Naive B cell (primary cell): Measurements from ENCODE around the gene RHCG. TPM values are rescaled to one million over a fixed set of nuclear protein-coding genes. Genes with fewer than 3 reads are reported as not detected.
A peak's percentile ranks its signal among the peaks of the same experiment; 100 is the strongest.

ENCODE experiments used
- ATAC-seq, 2 donors: fragments of 150-1000 bp; cut with Tn5 transposase; 2 replicates each; pipeline ENCODE4 v1.10.0; 2021; ENCODE audit warnings: low read depth in 2 of 2, mild to moderate bottlenecking in 2 of 2, moderate library complexity in 2 of 2
- DNase-seq: peaks from one replicate; pipeline ENCODE4 v3.0.0; 2022
- H3K27ac Mint-ChIP-seq, 6 donors: one replicate each; pipeline ENCODE4 v1.8.0; 2020 to 2022; ENCODE audit warnings: mild to moderate bottlenecking in 6 of 6, mixed read lengths in 6 of 6, moderate library complexity in 5 of 6, inconsistent platforms in 2 of 6
- H3K27me3 Mint-ChIP-seq, 3 donors: one replicate each; pipeline ENCODE4 v1.8.0; 2021 to 2022; ENCODE audit warnings: mixed read lengths in 3 of 3, mild to moderate bottlenecking in 1 of 3
- H3K36me3 Mint-ChIP-seq, 2 donors: one replicate each; pipeline ENCODE4 v1.8.0; 2020 to 2022; ENCODE audit warnings: mixed read lengths in 2 of 2, inconsistent platforms in 1 of 2, mild to moderate bottlenecking in 1 of 2
- H3K4me1 Mint-ChIP-seq, 3 donors: one replicate each; pipeline ENCODE4 v1.8.0; 2020 to 2022; ENCODE audit warnings: mixed read lengths in 3 of 3, inconsistent platforms in 1 of 3, mild to moderate bottlenecking in 1 of 3, moderate library complexity in 1 of 3
- H3K4me3 Mint-ChIP-seq, 8 donors: one replicate each; pipeline ENCODE4 v1.8.0; 2020 to 2022; ENCODE audit warnings: mild to moderate bottlenecking in 8 of 8, mixed read lengths in 8 of 8, moderate library complexity in 8 of 8, inconsistent platforms in 2 of 8
- H3K9me3 Mint-ChIP-seq, 7 donors: one replicate each; pipeline ENCODE4 v1.8.0; 2020 to 2022; ENCODE audit warnings: mixed read lengths in 7 of 7, mild to moderate bottlenecking in 5 of 7, inconsistent platforms in 2 of 7, moderate library complexity in 1 of 7
- polyA plus RNA-seq, 6 donors: library from polyadenylated mRNA; unstranded; fragments of 300-500 nt; fragmentation: Illumina TruSeq; gene quantifications; one replicate each; pipeline ENCODE4 v1.2.3, GENCODE V29; 2021; ENCODE audit warnings: low read depth in 6 of 6

The RHCG gene
- polyA plus RNA-seq, 6 donors from 2014 or later = not detected

DNA sequence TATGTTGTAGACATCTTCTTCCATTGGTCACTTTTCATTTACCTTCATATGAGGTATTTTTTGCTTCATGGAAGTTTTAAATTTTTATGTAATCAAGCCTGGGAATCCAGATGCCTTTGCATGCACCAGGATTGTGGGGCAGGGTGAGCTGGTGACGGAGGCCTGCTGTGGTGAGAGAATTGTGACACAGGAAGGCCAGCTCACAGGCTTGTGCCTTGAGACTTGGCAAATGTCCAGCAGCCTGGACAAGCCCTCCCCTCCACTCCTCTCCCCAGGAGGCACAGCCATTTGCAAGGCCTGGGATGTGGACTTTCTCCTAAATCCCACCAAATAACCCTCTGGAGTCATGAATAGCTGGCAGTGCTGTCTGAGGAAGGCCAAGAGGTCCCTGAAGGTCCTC lies 67.4 kb downstream of the RHCG start:
- H3K27me3 Mint-ChIP-seq = peaks cover 23 to 65% (median 57%) of the 10 kb centered on the region in 3 donors
- no peak for ATAC-seq
- H3K36me3 Mint-ChIP-seq = no peaks in the 10 kb centered on the region
- H3K27ac Mint-ChIP-seq = peak overlapping the region in 1 of 6 donors; percentile 24
- DNase-seq = no peak
- H3K4me3 Mint-ChIP-seq = peak overlapping the region in 2 of 8 donors; percentile 39 to 65
- peaks cover 7 to 10% (median 9%) of the 10 kb centered on the region in 3 donors for H3K4me1 Mint-ChIP-seq
- peaks cover 0 to 2% (median 0%) of the 10 kb centered on the region in 7 donors for H3K9me3 Mint-ChIP-seq

GRCh38 chr15:89428246-89428645 lies 68.1 kb downstream of the RHCG start:
- ATAC-seq = no peak
- Mint-ChIP-seq H3K36me3 (no peaks in the 10 kb centered on the region), H3K27me3 (peaks cover 30 to 70% (median 64%) of the 10 kb centered on the region in 3 donors), H3K27ac (no peak overlapping the region), H3K4me1 (peaks cover 7 to 10% (median 9%) of the 10 kb centered on the region in 3 donors), H3K9me3 (peaks cover 0 to 2% (median 0%) of the 10 kb centered on the region in 7 donors), H3K4me3 (no peak overlapping the region)
- no peak for DNase-seq

GRCh38 chr15:89426500-89426899 lies 69.9 kb downstream of the RHCG start:
- ATAC-seq (no peak), DNase-seq (no peak)
- H3K27ac Mint-ChIP-seq = no peak overlapping the region
- peaks cover 41 to 70% (median 64%) of the 10 kb centered on the region in 3 donors for H3K27me3 Mint-ChIP-seq
- peaks cover 7 to 10% (median 9%) of the 10 kb centered on the region in 3 donors for H3K4me1 Mint-ChIP-seq
- H3K36me3 Mint-ChIP-seq = no peaks in the 10 kb centered on the region
- H3K4me3 Mint-ChIP-seq = no peak overlapping the region
- H3K9me3 Mint-ChIP-seq = peaks cover 0 to 2% (median 0%) of the 10 kb centered on the region in 7 donors

- no peak overlapping the region for H3K4me3 Mint-ChIP-seq
Measured at GRCh38 chr15:89423981-89424380, 72.4 kb downstream of the RHCG start.

More at GRCh38 chr15:89423981-89424380, 72.4 kb downstream of the RHCG start:
- no peak for ATAC-seq
- Mint-ChIP-seq H3K27me3 (peaks cover 44 to 79% (median 76%) of the 10 kb centered on the region in 3 donors), H3K4me1 (no peaks in the 10 kb centered on the region), H3K36me3 (no peaks in the 10 kb centered on the region), H3K9me3 (peaks cover 0 to 4% (median 0%) of the 10 kb centered on the region in 7 donors), H3K27ac (no peak overlapping the region)
- DNase-seq = no peak

Other genes starting within 250 kb of the RHCG start
- gene POLG, start 161.8 kb downstream of the RHCG start, polyA plus RNA-seq = 10 to 100 TPM; 23.7 to 61.3 (median 28.5) TPM
- gene TICRR, start 78.9 kb upstream of the RHCG start, polyA plus RNA-seq = not detected
- gene KIF7, start 158.9 kb upstream of the RHCG start, polyA plus RNA-seq = under 1 TPM in 1 of 6 donors, not detected in 5; 0.15 TPM
- under 1 TPM in 1 of 6 donors, not detected in 5; 0.25 TPM for gene PLIN1, start 182.8 kb upstream of the RHCG start, polyA plus RNA-seq
- 1 to 10 TPM in 4 of 6 donors, under 1 TPM in 1, not detected in 1; 0.98 to 3.5 (median 1.7) TPM for gene PEX11A, start 194.2 kb upstream of the RHCG start, polyA plus RNA-seq
- not detected for gene WDR93, start 194.2 kb upstream of the RHCG start, polyA plus RNA-seq